RWPE2 (cell line): ENCODE measurements around the gene NCOA4.

Experiments
- ATAC-seq: fragments of 200-7000 bp; cut with Tn5 transposase; 3 replicates; pipeline ENCODE4 v1.9.1; 2021; ENCODE audit warnings: low read depth
- DNase-seq: peaks from one replicate; pipeline ENCODE4 v3.0.0-alpha.2; 2020; ENCODE audit warnings: low spot score
- H3K27ac ChIP-seq: fragments of 450-650 bp; 2 replicates; pipeline ENCODE4 v1.5.1; 2017; ENCODE audit warnings: mild to moderate bottlenecking; ENCODE audit not compliant: poor library complexity, severe bottlenecking
- H3K27me3 ChIP-seq: fragments of 250-450 bp; sonication (Bioruptor Pico); 2 replicates; pipeline ENCODE4 v1.5.1; 2021; ENCODE audit warnings: mild to moderate bottlenecking, moderate library complexity; ENCODE audit not compliant: insufficient read depth, poor library complexity, severe bottlenecking
- H3K36me3 ChIP-seq: fragments of 250-450 bp; sonication (Bioruptor Pico); 2 replicates; pipeline ENCODE4 v1.5.1; 2020; ENCODE audit warnings: low read depth, mild to moderate bottlenecking, moderate library complexity
- H3K4me1 ChIP-seq: fragments of 250-450 bp; sonication (Bioruptor Pico); 2 replicates; pipeline ENCODE4 v1.5.1; 2021; ENCODE audit warnings: mild to moderate bottlenecking, moderate library complexity; ENCODE audit not compliant: insufficient read depth, poor library complexity, severe bottlenecking
- H3K4me3 ChIP-seq: fragments of 250-450 bp; sonication (Bioruptor Pico); 2 replicates; pipeline ENCODE4 v1.5.1; 2021; ENCODE audit warnings: mild to moderate bottlenecking, moderate library complexity; ENCODE audit not compliant: severe bottlenecking
- H3K9me3 ChIP-seq: fragments of 250-450 bp; sonication (Bioruptor Pico); 2 replicates; pipeline ENCODE4 v1.5.1; 2021; ENCODE audit warnings: mild to moderate bottlenecking, moderate library complexity; ENCODE audit not compliant: severe bottlenecking
- CTCF ChIP-seq: fragments of 450-650 bp; IDR thresholded peaks from one replicate; pipeline ENCODE4 v1.5.1; 2017; ENCODE audit warnings: mild to moderate bottlenecking, moderate library complexity; ENCODE audit not compliant: poor library complexity, severe bottlenecking

NCOA4 gene

DNA sequence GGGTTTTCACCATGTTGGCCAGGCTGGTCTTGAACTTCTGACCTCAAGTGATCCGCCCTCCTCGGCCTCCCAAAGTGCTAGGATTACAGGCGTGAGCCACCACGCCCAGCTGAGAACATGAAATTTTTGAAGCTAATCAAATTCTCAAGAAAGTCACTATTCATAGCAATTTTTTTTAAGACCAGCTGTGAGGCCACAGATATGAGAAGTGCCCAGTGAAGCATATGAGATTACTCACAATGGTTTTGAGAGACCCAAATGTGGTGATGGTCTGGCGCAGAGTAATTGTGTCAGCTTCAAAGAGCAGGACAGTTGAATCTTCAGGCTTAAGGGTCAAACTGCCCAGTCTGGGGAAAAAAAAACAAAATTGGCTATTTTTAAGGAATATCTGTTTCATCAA is 16.2 kb downstream of the NCOA4 start:
- Histone ChIP-seq H3K27me3 (no peaks in the 10 kb centered on the region), H3K36me3 (peaks cover 76% of the 10 kb centered on the region), H3K4me3 (no peak overlapping the region), H3K27ac (no peak overlapping the region), H3K4me1 (no peaks in the 10 kb centered on the region), H3K9me3 (no peaks in the 10 kb centered on the region)
- no peak for TF ChIP-seq CTCF
- DNase-seq: no peak
- ATAC-seq: no peak

DNA sequence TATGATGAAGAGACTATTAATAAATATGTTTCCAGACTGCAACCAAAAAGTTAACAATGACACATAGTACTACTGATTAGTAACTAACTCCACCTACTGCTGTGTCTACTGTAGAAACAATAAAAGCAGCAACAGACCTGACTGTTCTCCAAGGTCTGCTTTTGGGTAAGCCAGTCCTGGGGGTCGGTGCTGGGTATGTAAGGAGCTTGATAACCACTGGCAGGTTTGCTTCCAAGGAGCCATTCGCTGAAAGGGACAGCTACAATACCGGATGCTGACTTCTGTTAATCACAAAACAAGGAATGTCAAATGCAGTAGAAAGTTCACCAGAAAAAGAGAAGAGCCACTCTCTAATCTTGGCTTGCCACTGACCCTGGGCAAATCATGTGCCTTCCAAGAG is 17.7 kb downstream of the NCOA4 start:
- Histone ChIP-seq H3K9me3 (no peaks in the 10 kb centered on the region), H3K27me3 (no peaks in the 10 kb centered on the region), H3K27ac (no peak overlapping the region), H3K36me3 (peaks cover 90% of the 10 kb centered on the region), H3K4me3 (no peak overlapping the region), H3K4me1 (no peaks in the 10 kb centered on the region)
- ATAC-seq: no peak
- no peak for DNase-seq
- no peak for TF ChIP-seq CTCF

DNA sequence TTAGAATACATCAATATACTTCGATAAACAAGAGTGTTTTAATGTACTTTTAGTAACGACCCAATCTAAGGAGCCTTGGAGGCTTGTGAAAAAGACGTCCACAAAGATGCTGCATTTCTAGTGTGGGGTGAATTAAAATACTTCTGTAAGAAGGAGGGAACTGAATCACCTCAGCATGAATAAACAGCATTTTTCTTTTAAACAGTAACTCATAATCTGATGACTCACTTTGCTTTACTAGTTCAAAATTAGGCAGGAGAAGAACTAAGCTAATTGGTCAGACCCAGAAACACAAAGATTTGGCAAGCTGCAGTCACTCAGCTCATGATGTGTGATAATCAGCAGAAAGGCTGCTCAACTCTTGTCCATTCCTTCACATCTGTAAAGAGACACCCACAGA is 24.2 kb downstream of the NCOA4 start:
- H3K4me3 ChIP-seq: no peak overlapping the region
- peaks cover 2% of the 10 kb centered on the region for H3K4me1 ChIP-seq
- DNase-seq (no peak), ATAC-seq (peak; percentile 72)
- no peak for TF ChIP-seq CTCF
- H3K36me3 ChIP-seq: peaks cover 90% of the 10 kb centered on the region
- no peaks in the 10 kb centered on the region for H3K27me3 ChIP-seq
- H3K9me3 ChIP-seq: no peaks in the 10 kb centered on the region
- peak overlapping the region; percentile 3 for H3K27ac ChIP-seq

- DNase-seq: no peak
- Histone ChIP-seq H3K4me1 (peaks cover 2% of the 10 kb centered on the region), H3K4me3 (no peak overlapping the region), H3K27me3 (no peaks in the 10 kb centered on the region), H3K36me3 (peaks cover 92% of the 10 kb centered on the region), H3K9me3 (no peaks in the 10 kb centered on the region), H3K27ac (no peak overlapping the region)
- TF ChIP-seq CTCF: no peak
- no peak for ATAC-seq
Measured at GRCh38 chr10:46005383-46005782, 25.0 kb downstream of the NCOA4 start.

DNA sequence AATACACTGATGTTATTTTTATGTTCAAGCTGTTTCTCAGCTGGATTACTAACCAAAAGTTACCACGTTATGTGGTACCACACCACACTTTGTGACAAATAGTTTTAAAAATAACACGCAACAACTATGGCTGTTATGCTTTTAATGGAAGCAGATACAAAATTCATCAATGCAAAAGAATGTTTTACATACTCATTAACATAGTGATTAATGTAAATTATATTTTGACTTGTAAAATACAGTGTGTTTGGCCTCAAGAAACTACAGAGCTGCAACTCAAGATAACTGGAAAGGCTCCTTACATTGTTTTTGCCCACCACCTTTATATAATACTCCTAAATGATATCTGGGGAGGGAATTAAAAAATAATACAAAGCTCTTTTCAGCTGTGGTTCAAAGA is 25.5 kb downstream of the NCOA4 start:
- ATAC-seq (no peak), DNase-seq (no peak)
- Histone ChIP-seq H3K27me3 (no peaks in the 10 kb centered on the region), H3K4me3 (no peak overlapping the region), H3K27ac (no peak overlapping the region), H3K4me1 (peaks cover 2% of the 10 kb centered on the region), H3K9me3 (no peaks in the 10 kb centered on the region), H3K36me3 (peaks cover 92% of the 10 kb centered on the region)
- TF ChIP-seq CTCF: no peak
